Gastroesophageal sphincter (tissue), 4 donors: ENCODE data around the gene NUBPL. TPM values are rescaled to one million over a fixed set of nuclear protein-coding genes. Genes with fewer than 3 reads are reported as not detected.

ENCODE experiments used
- ATAC-seq: fragments of 150-250 bp; one replicate; pipeline ENCODE4 v1.9.1; 2016; ENCODE audit warnings: mild to moderate bottlenecking, moderate library complexity
- H3K27ac ChIP-seq, 4 donors: fragments of 200-600 bp; sonication (generic) in 3 of 4; 1 replicate in 3 of 4; 2 replicates in 1 of 4; pipeline ENCODE4 v1.5.1; 2016 to 2019
- H3K27me3 ChIP-seq: fragments of 200-600 bp; sonication (generic); one replicate; pipeline ENCODE4 v1.5.1; 2019
- H3K36me3 ChIP-seq, 2 donors: fragments of 200-600 bp; sonication (generic); one replicate each; pipeline ENCODE4 v1.5.1; 2019; ENCODE audit warnings: control low read depth in 1 of 2
- H3K4me1 ChIP-seq, 3 donors: fragments of 200-600 bp; sonication (generic); 1 replicate in 2 of 3; 2 replicates in 1 of 3; pipeline ENCODE4 v1.5.1; 2016 to 2019; ENCODE audit warnings: control low read depth in 2 of 3
- H3K4me3 ChIP-seq, 2 donors: fragments of 200-600 bp; sonication (generic); one replicate each; pipeline ENCODE4 v1.5.1; 2019; ENCODE audit warnings: mild to moderate bottlenecking in 1 of 2, moderate library complexity in 1 of 2
- H3K9me3 ChIP-seq, 3 donors: fragments of 200-600 bp; sonication (generic); one replicate each; pipeline ENCODE4 v1.5.1; 2017 to 2019; ENCODE audit warnings: control low read depth in 2 of 3
- CTCF ChIP-seq, 4 experiments: fragments of 200-600 bp in 2 of 4; fragments of 450-650 bp in 2 of 4; sonication (generic) in 1 of 4; IDR thresholded peaks; one replicate each; pipeline ENCODE4 v1.5.1; 2017 to 2019; ENCODE audit warnings: antibody characterized with exemption in 4 of 4, mild to moderate bottlenecking in 2 of 4, moderate library complexity in 2 of 4
- EP300 ChIP-seq: sonication (generic); formaldehyde crosslinking; IDR thresholded peaks from one replicate; pipeline ENCODE4 v1.6.1; 2017; ENCODE audit warnings: antibody characterized with exemption, mild to moderate bottlenecking
- POLR2A ChIP-seq, 2 donors: fragments of 450-650 bp; IDR thresholded peaks; one replicate each; pipeline ENCODE4 v1.6.1; 2017; ENCODE audit warnings: antibody characterized with exemption in 2 of 2, mild to moderate bottlenecking in 2 of 2, moderate library complexity in 1 of 2
- POLR2AphosphoS5 ChIP-seq: sonication (generic); formaldehyde crosslinking; IDR thresholded peaks from one replicate; pipeline ENCODE4 v1.6.1; 2017; ENCODE audit warnings: antibody characterized with exemption
- WGBS, 2 donors: methylation state at CpG; one replicate each; pipeline ENCODE4 v1.1.5; 2018; ENCODE audit warnings: low coverage in 1 of 2; 5-methylcytosine and 5-hydroxymethylcytosine counted together
- total RNA-seq, 4 donors: library from RNA; depleted of rRNA; stranded (reverse); fragments of >200 nt; gene quantifications; one replicate each; pipeline ENCODE4 v1.1.0, GENCODE V29; 2016

Gene NUBPL
- total RNA-seq, 4 donors from 2014 or later, result 8.1 to 24.3 (median 14.5) TPM

- no peak overlapping the region for H3K27ac ChIP-seq
- TF ChIP-seq POLR2AphosphoS5 (no peak), POLR2A (IDR thresholded peaks at IDR 0.05) (no peak), EP300 (no peak), CTCF (IDR thresholded peaks at IDR 0.05) (no peak)
- ATAC-seq, result no peak
Observed at GRCh38 chr14:31545328-31545727, 15.9 kb upstream of the NUBPL start.

GRCh38 chr14:31549817-31550216, 11.4 kb upstream of the NUBPL start:
- Histone ChIP-seq H3K36me3 (no peaks in the 10 kb centered on the region), H3K9me3 (no peaks in the 10 kb centered on the region), H3K27ac (no peak overlapping the region), H3K4me3 (no peak overlapping the region), H3K27me3 (no peaks in the 10 kb centered on the region), H3K4me1 (no peaks in the 10 kb centered on the region)
- ATAC-seq, result no peak
- TF ChIP-seq POLR2A (IDR thresholded peaks at IDR 0.05) (no peak), EP300 (no peak), CTCF (IDR thresholded peaks at IDR 0.05) (no peak), POLR2AphosphoS5 (no peak)
- 83 to 93% methylated on average over 1 to 2 of the region's 2 CpGs for WGBS, 2 donors

More at GRCh38 chr14:31545328-31545727, 15.9 kb upstream of the NUBPL start:
- Histone ChIP-seq H3K27me3 (no peaks in the 10 kb centered on the region), H3K4me1 (no peaks in the 10 kb centered on the region), H3K9me3 (no peaks in the 10 kb centered on the region), H3K36me3 (no peaks in the 10 kb centered on the region), H3K4me3 (no peak overlapping the region)
- WGBS, 2 donors, result 50 to 54% methylated on average over 1 to 3 of the region's 3 CpGs

DNA sequence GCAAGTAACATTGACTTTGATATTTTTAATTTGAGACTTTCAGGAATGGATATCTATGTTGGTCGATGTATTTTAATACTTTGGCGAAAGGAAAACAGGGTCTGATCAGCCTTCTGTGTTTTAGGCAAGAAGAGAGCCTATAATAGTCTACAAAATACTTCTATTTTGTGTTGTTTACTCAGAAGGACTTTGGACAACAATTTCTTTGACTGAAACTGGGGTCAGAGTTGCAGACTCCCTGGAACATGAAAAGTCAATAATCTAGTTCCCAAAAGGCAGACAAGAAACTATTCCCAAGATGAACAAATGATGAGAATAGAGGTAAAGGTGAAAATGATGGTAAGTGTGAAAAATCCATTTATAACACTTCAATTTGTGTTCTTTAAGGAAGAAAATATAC, 10.6 kb upstream of the NUBPL start:
- ATAC-seq, result no peak
- 76 to 88% methylated on average over 2 of the region's 2 CpGs for WGBS, 2 donors
- Histone ChIP-seq H3K27ac (no peak overlapping the region), H3K36me3 (no peaks in the 10 kb centered on the region), H3K4me3 (no peak overlapping the region), H3K9me3 (no peaks in the 10 kb centered on the region), H3K4me1 (no peaks in the 10 kb centered on the region), H3K27me3 (no peaks in the 10 kb centered on the region)
- TF ChIP-seq CTCF (IDR thresholded peaks at IDR 0.05), result no peak
- TF ChIP-seq POLR2AphosphoS5, result no peak
- TF ChIP-seq POLR2A (IDR thresholded peaks at IDR 0.05), result no peak
- no peak for TF ChIP-seq EP300

GRCh38 chr14:31556191-31556590, 5.0 kb upstream of the NUBPL start:
- 67 to 70% methylated on average over 2 of the region's 2 CpGs for WGBS, 2 donors
- TF ChIP-seq CTCF (IDR thresholded peaks at IDR 0.05) (no peak), POLR2AphosphoS5 (no peak), POLR2A (IDR thresholded peaks at IDR 0.05) (no peak), EP300 (no peak)
- H3K36me3 ChIP-seq, result no peaks in the 10 kb centered on the region
- no peak for ATAC-seq
- no peak overlapping the region for H3K27ac ChIP-seq
- H3K4me1 ChIP-seq, result peaks cover 0 to 6% (median 0%) of the 10 kb centered on the region in 3 donors
- H3K27me3 ChIP-seq, result no peaks in the 10 kb centered on the region
- H3K9me3 ChIP-seq, result no peaks in the 10 kb centered on the region
- H3K4me3 ChIP-seq, result no peak overlapping the region

GRCh38 chr14:31559939-31560338, 1.3 kb upstream of the NUBPL start:
- WGBS, 2 donors, result 89% methylated on average over 3 of the region's 21 CpGs; no CpG with 5 or more reads in 1 of the 2 donors
- Histone ChIP-seq H3K4me3 (no peak overlapping the region), H3K27ac (no peak overlapping the region)

More at GRCh38 chr14:31559939-31560338, 1.3 kb upstream of the NUBPL start:
- no peak for TF ChIP-seq POLR2AphosphoS5
- Histone ChIP-seq H3K36me3 (no peaks in the 10 kb centered on the region), H3K4me1 (peaks cover 0 to 23% (median 0%) of the 10 kb centered on the region in 3 donors), H3K27me3 (no peaks in the 10 kb centered on the region), H3K9me3 (no peaks in the 10 kb centered on the region)
- ATAC-seq, result no peak
